GM19455 (cell line): ENCODE measurements around the gene PUM2.

Source experiments
- ATAC-seq: cut with Tn5 transposase; IDR thresholded peaks from one replicate; pipeline ENCODE4 v1.9.1; 2021; ENCODE audit not compliant: unreplicated experiment

Gene PUM2

GRCh38 chr2:20203521-20204225 is 147.0 kb downstream of the PUM2 start:
- ATAC-seq: no peak

GRCh38 chr2:20203072-20203471 is 147.6 kb downstream of the PUM2 start:
- ATAC-seq: no peak

GRCh38 chr2:20201671-20202070 is 149.0 kb downstream of the PUM2 start:
- no peak for ATAC-seq

GRCh38 chr2:20200697-20201555 is 149.7 kb downstream of the PUM2 start:
- ATAC-seq: no peak

- ATAC-seq: no peak
Observed at GRCh38 chr2:20199633-20200270, 150.9 kb downstream of the PUM2 start.

GRCh38 chr2:20198796-20199632 is 151.6 kb downstream of the PUM2 start:
- ATAC-seq: no peak
